DMS114 treated with DMSO at 0.1 percent for 48 hours (cell line): ENCODE data around the gene OR7G3.

Experiments used
- DNase-seq: peaks from one replicate; lab custom pipeline; 2025; ENCODE audit not compliant: unreplicated experiment; lab: John Stamatoyannopoulos, UW

The OR7G3 gene

DNA sequence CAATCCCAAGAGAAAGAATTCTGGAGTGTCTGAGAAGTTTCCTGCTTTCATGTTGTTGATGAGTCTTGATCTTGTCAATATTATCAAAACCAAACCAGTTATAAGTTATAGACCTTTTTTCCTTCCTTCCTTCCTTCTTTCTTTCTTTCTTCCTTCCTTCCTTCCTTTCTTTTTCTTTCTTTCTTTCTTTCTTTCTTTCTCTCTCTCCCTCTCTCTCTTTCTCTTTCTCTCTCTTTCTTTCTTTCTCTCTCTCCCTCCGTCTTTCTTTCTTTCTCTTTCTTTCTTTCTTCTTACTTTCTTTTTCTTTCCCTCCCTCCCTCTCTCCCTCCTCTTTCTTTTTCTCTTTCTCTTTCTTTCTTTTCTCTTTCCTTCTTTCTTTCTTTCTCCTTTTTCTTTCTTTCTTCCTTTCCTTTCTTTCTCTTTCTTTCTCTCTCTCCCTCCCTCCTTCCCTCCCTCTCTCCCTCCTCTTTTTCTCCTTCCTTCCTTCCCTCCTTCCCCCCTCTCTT lies at the start of gene OR7G3:
Gene OR7G3, minus strand, starts transcription at position 51 of the 506 bp plus-strand sequence. Its CDS starts 0 bp downstream, at position 51.
- DNase-seq = no peak

DNA sequence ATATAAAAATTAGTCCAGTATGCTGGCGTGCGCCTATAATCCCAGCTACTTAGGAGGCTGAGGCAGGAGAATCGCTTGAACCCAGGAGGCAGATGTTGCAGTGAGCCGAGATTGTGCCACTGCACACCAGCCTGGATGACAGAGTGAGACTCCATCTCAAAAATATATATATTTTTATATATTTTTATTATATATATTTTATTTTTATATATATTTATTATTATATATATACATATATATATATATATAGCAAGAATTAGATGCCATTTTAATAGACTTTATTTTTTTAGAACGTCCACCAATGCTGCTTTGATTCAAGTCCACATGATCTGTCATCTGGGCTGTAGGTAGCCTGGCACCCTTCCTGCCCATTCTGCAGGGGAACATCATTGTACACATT lies 48.6 kb upstream of the OR7G3 start:
- no peak for DNase-seq

DNA sequence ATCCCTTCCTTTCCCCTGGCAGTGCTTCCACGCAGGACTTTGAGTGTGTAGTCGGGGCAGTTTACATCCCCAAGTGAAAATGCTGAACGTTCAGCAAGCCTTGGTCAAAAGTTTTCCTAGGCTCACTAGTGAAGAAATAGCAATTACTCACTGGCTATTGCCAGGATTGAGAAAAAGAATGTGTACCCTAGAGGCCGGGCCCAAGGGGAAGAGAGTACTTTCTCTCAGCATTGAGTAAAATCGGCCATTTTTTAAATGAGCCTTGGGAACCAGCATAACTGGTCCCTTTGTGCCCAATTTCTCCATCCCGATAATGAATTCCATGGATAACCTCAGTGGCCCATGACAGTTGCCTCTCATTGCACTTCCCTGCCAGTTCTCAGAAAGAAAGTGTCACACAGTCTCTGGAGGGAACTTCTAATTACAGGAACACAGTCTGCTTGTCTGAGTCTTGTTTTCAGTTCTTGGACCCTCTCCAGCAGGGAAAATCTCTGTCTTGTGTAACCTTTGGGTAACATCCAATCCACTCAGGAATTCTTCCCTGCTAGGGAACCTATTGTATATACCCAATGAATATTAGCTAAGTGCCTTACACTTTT lies 44.7 kb upstream of the OR7G3 start:
- DNase-seq = no peak

DNA sequence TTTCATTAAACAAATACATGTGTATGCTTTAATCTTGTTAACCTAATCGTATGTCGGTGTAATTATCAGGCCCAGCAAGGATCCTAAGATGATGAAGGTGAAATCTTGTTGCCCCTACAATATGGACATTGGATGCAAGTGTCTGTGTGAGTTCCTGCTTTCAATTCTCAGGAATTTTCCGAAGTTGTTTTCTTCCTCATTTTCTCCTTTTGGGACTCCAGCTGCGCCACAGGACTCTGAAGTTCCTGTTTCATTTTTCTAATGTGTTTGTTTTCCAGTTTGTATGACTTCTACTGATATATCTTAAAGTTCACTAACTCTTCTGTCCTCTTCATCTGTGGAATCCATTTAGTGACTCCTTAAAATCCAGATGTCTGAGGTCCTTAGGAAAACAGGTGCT lies 40.1 kb upstream of the OR7G3 start:
- DNase-seq = no peak

GRCh38 chr19:9165261-9165660 lies 38.5 kb upstream of the OR7G3 start:
- no peak for DNase-seq

- no peak for DNase-seq
These were observed 34.7 kb upstream of the OR7G3 start for GRCh38 chr19:9161427-9161826.

GRCh38 chr19:9159891-9160290 lies 33.1 kb upstream of the OR7G3 start:
- DNase-seq = no peak

GRCh38 chr19:9156304-9156703 lies 29.6 kb upstream of the OR7G3 start:
- DNase-seq = no peak

GRCh38 chr19:9155591-9155990 lies 28.8 kb upstream of the OR7G3 start:
- DNase-seq = no peak

GRCh38 chr19:9151367-9151766 lies 24.6 kb upstream of the OR7G3 start:
- DNase-seq = no peak

- DNase-seq = no peak
These were observed 23.9 kb upstream of the OR7G3 start for GRCh38 chr19:9150650-9151049.

- DNase-seq = no peak
These were observed 23.2 kb upstream of the OR7G3 start for GRCh38 chr19:9149997-9150396.

DNA sequence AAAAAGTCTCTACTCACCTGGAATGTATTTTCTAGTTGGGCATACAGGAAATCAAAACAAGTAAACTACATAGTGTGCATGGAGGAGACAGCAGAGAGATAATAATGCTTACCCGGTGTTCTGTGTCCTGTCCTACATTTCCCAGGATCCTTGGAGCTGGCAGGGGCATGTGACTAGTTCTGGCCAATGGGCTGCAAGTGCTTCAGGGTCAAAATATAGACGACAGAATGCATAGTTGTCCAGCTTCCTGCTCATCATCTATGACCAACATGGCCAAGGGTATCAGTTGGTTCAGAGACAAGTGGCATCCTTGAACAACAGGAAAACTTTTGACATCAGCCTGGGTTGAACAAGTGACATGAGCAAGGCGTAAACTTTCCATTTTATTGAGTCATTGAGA lies 21.9 kb upstream of the OR7G3 start:
- no peak for DNase-seq

- no peak for DNase-seq
These were observed 20.1 kb upstream of the OR7G3 start for GRCh38 chr19:9146882-9147281.

- no peak for DNase-seq
These were observed 18.2 kb upstream of the OR7G3 start for GRCh38 chr19:9144920-9145319.

- DNase-seq = peak; percentile 80
These were observed 13.6 kb upstream of the OR7G3 start, which contains the start of gene ZNF317 for GRCh38 chr19:9140159-9140874. TSS of gene ZNF317 (plus strand) at chr19:9140397. CDS start at chr19:9156017, 15,620 bp downstream.

DNA sequence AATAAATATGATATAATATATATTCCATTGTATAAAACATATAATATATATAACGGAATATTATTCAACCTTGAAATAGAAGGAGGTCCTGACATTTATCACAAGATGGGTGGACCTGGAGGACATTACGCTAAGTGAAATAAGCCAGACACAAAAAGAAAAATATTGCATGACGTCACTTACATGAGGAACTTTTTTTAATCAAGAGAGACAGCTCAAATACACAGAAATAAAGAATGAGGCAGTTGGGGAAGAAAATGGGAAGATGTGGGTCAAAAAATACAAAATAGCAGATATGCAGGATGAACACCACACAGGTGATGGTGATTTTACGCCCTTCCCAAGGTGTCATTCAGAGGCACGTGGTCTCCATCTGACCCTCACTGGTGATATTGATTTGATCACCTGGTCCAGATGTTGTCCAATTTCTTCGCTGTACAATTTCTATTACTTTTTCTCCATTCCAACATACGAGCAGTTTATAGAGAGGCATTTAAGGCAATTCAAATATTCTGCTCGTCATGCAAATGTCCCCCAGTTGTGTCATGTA lies 12.9 kb upstream of the OR7G3 start:
- DNase-seq = peak; percentile 16

- no peak for DNase-seq
These were observed 5.7 kb upstream of the OR7G3 start for GRCh38 chr19:9132422-9132821.

- no peak for DNase-seq
These were observed 4.2 kb upstream of the OR7G3 start for GRCh38 chr19:9130965-9131364.

GRCh38 chr19:9128171-9128570 lies 1.4 kb upstream of the OR7G3 start:
- DNase-seq = no peak

GRCh38 chr19:9116547-9116946 lies 10.2 kb downstream of the OR7G3 start:
- no peak for DNase-seq

- DNase-seq = no peak
These were observed 11.4 kb downstream of the OR7G3 start, which contains the start of gene OR7G1 for GRCh38 chr19:9115307-9115813. TSS of gene OR7G1 (minus strand) at chr19:9115763. CDS start at chr19:9115763, 0 bp downstream.
